GM12875 (cell line): Measurements from ENCODE around the gene VWA7.
"Not testable (repeated sequence)": the region's sequence is repeated elsewhere in the genome, so short reads cannot be mapped to it uniquely, and the experiment has no call there.

ENCODE experiments used
- H3K4me3 ChIP-seq: one replicate; pipeline ENCODE4 v1.5.1; 2011; ENCODE audit warnings: low read depth, low read length, control low read depth
- TF ChIP-seq, protein P1 (sequence below): IDR thresholded peaks from 2 replicates; pipeline ENCODE4 v1.5.1; 2011; ENCODE audit warnings: low read depth, mild to moderate bottlenecking, control low read depth, inconsistent platforms, low read length, moderate library complexity, borderline replicate concordance; ENCODE audit not compliant: insufficient read depth

Gene VWA7

GRCh38 chr6:31819871-31820299 is 42.8 kb upstream of the VWA7 start:
- TF ChIP-seq, protein P1, sequence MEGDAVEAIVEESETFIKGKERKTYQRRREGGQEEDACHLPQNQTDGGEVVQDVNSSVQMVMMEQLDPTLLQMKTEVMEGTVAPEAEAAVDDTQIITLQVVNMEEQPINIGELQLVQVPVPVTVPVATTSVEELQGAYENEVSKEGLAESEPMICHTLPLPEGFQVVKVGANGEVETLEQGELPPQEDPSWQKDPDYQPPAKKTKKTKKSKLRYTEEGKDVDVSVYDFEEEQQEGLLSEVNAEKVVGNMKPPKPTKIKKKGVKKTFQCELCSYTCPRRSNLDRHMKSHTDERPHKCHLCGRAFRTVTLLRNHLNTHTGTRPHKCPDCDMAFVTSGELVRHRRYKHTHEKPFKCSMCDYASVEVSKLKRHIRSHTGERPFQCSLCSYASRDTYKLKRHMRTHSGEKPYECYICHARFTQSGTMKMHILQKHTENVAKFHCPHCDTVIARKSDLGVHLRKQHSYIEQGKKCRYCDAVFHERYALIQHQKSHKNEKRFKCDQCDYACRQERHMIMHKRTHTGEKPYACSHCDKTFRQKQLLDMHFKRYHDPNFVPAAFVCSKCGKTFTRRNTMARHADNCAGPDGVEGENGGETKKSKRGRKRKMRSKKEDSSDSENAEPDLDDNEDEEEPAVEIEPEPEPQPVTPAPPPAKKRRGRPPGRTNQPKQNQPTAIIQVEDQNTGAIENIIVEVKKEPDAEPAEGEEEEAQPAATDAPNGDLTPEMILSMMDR: no peak
- H3K4me3 ChIP-seq: no peak overlapping the region

GRCh38 chr6:31817929-31818511 is 40.9 kb upstream of the VWA7 start:
- not testable (repeated sequence) for H3K4me3 ChIP-seq

GRCh38 chr6:31817133-31817928 is 40.2 kb upstream of the VWA7 start:
- H3K4me3 ChIP-seq: peak overlapping the region; percentile 16

DNA sequence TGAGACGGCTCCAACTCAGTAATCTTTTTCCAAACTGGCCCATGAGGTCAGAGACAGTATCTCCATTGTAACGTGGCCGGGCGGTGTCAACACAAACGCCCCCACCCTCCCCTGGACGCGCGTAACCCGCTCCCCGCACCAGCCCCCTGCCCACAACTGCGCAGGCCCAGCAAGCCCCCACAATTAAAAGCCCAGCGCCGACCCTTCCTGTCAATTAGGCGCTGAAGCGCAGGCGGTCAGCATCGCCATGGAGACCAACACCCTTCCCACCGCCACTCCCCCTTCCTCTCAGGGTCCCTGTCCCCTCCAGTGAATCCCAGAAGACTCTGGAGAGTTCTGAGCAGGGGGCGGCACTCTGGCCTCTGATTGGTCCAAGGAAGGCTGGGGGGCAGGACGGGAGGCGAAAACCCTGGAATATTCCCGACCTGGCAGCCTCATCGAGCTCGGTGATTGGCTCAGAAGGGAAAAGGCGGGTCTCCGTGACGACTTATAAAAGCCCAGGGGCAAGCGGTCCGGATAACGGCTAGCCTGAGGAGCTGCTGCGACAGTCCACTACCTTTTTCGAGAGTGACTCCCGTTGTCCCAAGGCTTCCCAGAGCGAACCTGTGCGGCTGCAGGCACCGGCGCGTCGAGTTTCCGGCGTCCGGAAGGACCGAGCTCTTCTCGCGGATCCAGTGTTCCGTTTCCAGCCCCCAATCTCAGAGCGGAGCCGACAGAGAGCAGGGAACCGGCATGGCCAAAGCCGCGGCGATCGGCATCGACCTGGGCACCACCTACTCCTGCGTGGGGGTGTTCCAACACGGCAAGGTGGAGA is 38.1 kb upstream of the VWA7 start, which contains the start of the genes HSPA1A and HSPA1L:
HSPA1A (plus strand) TSS at position 519 of the 814 bp plus-strand sequence; CDS start at position 733, 214 bp downstream.
HSPA1L (minus strand) TSS at position 259 of the 814 bp plus-strand sequence. CDS start 3,311 bp downstream, outside the sequence.
- TF ChIP-seq, protein P1: no peak
- peak within 1 kb of the TSS; percentile 40 for H3K4me3 ChIP-seq

DNA sequence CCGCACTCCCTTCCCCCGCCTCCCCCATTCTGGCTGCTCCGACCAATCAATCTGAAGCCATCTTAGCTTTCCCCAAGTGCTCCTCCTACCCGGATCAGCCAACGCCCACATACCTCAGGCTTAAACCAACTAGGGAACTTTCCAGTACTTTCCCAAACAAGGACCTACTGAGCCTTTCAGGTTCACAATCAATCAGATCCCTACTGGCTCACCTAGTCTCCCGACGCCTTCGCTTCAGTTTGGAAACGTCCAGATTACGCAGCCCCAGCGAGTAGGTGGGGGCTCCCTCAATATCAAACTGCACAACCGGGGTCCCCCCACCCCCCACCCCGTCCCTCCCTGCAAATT is 37.5 kb upstream of the VWA7 start:
- peak overlapping the region; percentile 40 for H3K4me3 ChIP-seq
- TF ChIP-seq, protein P1: no peak

DNA sequence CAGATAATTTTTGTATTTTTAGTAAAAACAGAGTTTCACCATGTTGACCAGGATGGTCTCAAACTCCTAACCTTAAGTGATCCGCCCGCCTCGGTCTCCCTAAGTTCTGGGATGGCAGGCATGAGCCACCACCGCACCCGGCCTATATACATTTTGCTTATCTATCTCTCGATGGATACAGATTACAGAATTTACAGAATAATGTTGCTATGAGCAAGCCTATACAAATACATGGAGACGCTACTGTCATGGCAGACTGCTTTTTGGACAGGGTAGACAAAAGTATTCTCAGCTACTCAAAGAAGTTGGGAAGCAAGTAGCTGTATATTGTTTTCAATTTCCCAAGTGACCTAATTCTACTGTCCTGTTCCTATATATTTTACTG is 36.3 kb upstream of the VWA7 start:
- TF ChIP-seq, protein P1: no peak
- H3K4me3 ChIP-seq: no peak overlapping the region

GRCh38 chr6:31811645-31812044 is 34.5 kb upstream of the VWA7 start:
- H3K4me3 ChIP-seq: no peak overlapping the region
- TF ChIP-seq, protein P1: no peak

DNA sequence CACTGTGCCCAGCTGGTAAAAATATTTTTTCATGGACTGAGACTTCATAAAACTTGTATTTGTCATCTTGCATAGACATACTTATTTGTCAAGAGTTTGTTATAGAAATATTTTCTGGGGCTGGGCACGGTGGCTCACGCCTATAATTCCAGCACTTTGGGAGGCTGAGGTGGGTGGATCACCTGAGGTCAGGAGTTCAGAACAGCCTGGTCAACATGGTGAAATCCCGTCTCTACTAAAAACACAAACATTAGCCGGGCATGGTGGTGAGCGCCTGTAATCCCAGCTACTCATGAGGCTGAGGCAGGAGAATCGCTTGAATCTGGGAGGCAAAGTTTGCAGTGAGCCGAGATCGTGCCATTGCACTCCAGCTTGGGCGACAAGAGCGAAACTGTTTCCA is 31.5 kb upstream of the VWA7 start:
- H3K4me3 ChIP-seq: not testable (repeated sequence)
